ENCODE results near the gene FNIP2. TPM values are rescaled to one million over a fixed set of nuclear protein-coding genes. Genes with fewer than 3 reads are reported as not detected.

Gene FNIP2
- total RNA-seq, 1 donor from 2014 or later: 18.5 TPM

DNA sequence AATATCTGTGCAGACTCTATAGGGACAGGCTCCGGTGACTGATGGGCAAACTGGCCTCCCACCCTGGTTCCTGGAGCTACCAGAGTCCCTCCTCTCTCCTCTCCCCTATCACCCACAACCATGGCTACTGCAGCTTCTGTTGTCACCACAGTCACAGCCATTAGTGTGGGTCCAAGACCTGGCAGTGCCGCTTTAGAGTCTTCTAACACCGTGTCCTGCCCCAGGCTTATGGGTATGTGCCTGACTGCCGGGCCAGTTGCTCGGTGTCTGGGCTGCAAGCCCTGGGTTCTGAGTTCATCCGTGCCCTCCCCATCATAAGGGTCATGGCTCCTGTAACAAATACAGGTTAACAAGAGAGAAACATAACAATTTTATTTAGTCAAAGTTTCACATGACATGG lies 85.4 kb downstream of the FNIP2 start:
- peaks cover 6% of the 10 kb centered on the region for H3K4me1 ChIP-seq (ENCODE audit: insufficient read depth, low read length)
- no peaks in the 10 kb centered on the region for H4K20me1 ChIP-seq (ENCODE audit: insufficient read depth, low read length)
- Mint-ChIP-seq H3K4me1 (ENCODE audit: low read depth, unreplicated experiment) (peaks cover 7% of the 10 kb centered on the region), H3K27me3 (ENCODE audit: low read depth, unreplicated experiment) (no peaks in the 10 kb centered on the region), H3K27ac (ENCODE audit: unreplicated experiment) (no peak overlapping the region), H3K36me3 (ENCODE audit: low read depth, unreplicated experiment) (peaks cover 3% of the 10 kb centered on the region), H3K9me3 (ENCODE audit: unreplicated experiment) (no peaks in the 10 kb centered on the region), H3K4me3 (ENCODE audit: unreplicated experiment) (no peak overlapping the region)
- TF ChIP-seq CTCF (IDR thresholded peaks at IDR 0.05; ENCODE audit: insufficient read depth, low read depth, low read length) (no peak), EZH2 (IDR thresholded peaks at IDR 0.05; ENCODE audit: insufficient read depth, low read length) (no peak)
- FAIRE-seq (no peak), DNase-seq (ENCODE audit: low read depth) (no peak)
- no peaks in the 10 kb centered on the region for H3K27me3 ChIP-seq (ENCODE audit: insufficient read depth, low read length)
- no peak overlapping the region for H3K9ac ChIP-seq (ENCODE audit: low read length)
- H3K79me2 ChIP-seq (ENCODE audit: insufficient read depth, low read length): no peaks in the 10 kb centered on the region
- no peaks in the 10 kb centered on the region for H3K36me3 ChIP-seq (ENCODE audit: insufficient read depth, low read length)
- no peak overlapping the region for H2AFZ ChIP-seq (ENCODE audit: low read depth, low read length)
- no peak overlapping the region for H3K4me3 ChIP-seq (ENCODE audit: insufficient read depth, low read depth, low read length)
- H3K27ac ChIP-seq (ENCODE audit: low read depth, low read length): no peak overlapping the region
- H3K4me2 ChIP-seq (ENCODE audit: low read length): no peak overlapping the region
- no peaks in the 10 kb centered on the region for H3K9me3 ChIP-seq (ENCODE audit: insufficient read depth, low read depth, low read length)

DNA sequence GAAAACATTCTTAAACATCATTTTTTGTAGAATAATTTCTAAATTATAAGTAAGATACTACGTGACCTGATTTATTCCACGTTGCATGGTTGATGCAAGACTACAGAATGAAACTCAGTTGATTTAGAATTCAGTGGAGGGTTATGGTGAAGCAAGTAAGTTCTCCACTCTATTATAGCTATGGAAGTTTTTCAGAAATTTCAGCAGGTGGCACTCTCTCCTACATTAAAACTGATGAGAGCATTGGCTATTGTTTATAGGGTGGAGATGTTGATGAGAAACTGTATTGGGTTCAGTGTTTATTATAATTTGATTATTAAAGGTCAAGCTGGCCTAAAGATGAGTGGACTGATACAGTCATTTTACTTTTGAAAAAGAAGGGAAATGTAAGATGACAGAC lies 88.0 kb downstream of the FNIP2 start:
- Mint-ChIP-seq H3K4me3 (ENCODE audit: unreplicated experiment) (no peak overlapping the region), H3K27me3 (ENCODE audit: low read depth, unreplicated experiment) (no peaks in the 10 kb centered on the region), H3K4me1 (ENCODE audit: low read depth, unreplicated experiment) (peaks cover 9% of the 10 kb centered on the region), H3K9me3 (ENCODE audit: unreplicated experiment) (peaks cover 3% of the 10 kb centered on the region), H3K27ac (ENCODE audit: unreplicated experiment) (no peak overlapping the region), H3K36me3 (ENCODE audit: low read depth, unreplicated experiment) (peaks cover 16% of the 10 kb centered on the region)
- Histone ChIP-seq H3K9me3 (ENCODE audit: insufficient read depth, low read depth, low read length) (no peaks in the 10 kb centered on the region), H3K4me2 (ENCODE audit: low read length) (no peak overlapping the region), H3K9ac (ENCODE audit: low read length) (peak overlapping the region; percentile 7), H3K79me2 (ENCODE audit: insufficient read depth, low read length) (no peaks in the 10 kb centered on the region), H4K20me1 (ENCODE audit: insufficient read depth, low read length) (no peaks in the 10 kb centered on the region), H2AFZ (ENCODE audit: low read depth, low read length) (no peak overlapping the region), H3K36me3 (ENCODE audit: insufficient read depth, low read length) (peaks cover 5% of the 10 kb centered on the region), H3K27me3 (ENCODE audit: insufficient read depth, low read length) (no peaks in the 10 kb centered on the region), H3K27ac (ENCODE audit: low read depth, low read length) (no peak overlapping the region), H3K4me3 (ENCODE audit: insufficient read depth, low read depth, low read length) (no peak overlapping the region), H3K4me1 (ENCODE audit: insufficient read depth, low read length) (peaks cover 6% of the 10 kb centered on the region)
- TF ChIP-seq EZH2 (IDR thresholded peaks at IDR 0.05; ENCODE audit: insufficient read depth, low read length): no peak
- TF ChIP-seq CTCF (IDR thresholded peaks at IDR 0.05; ENCODE audit: insufficient read depth, low read depth, low read length): peak; percentile 65
- FAIRE-seq (peak; percentile 66), DNase-seq (ENCODE audit: low read depth) (peak; percentile 38)

- Histone ChIP-seq H2AFZ (ENCODE audit: low read depth, low read length) (no peak overlapping the region), H3K79me2 (ENCODE audit: insufficient read depth, low read length) (no peaks in the 10 kb centered on the region), H3K27ac (ENCODE audit: low read depth, low read length) (no peak overlapping the region), H3K4me2 (ENCODE audit: low read length) (no peak overlapping the region), H3K4me3 (ENCODE audit: insufficient read depth, low read depth, low read length) (no peak overlapping the region), H3K27me3 (ENCODE audit: insufficient read depth, low read length) (no peaks in the 10 kb centered on the region), H3K9ac (ENCODE audit: low read length) (no peak overlapping the region), H4K20me1 (ENCODE audit: insufficient read depth, low read length) (no peaks in the 10 kb centered on the region), H3K9me3 (ENCODE audit: insufficient read depth, low read depth, low read length) (no peaks in the 10 kb centered on the region), H3K4me1 (ENCODE audit: insufficient read depth, low read length) (peaks cover 6% of the 10 kb centered on the region), H3K36me3 (ENCODE audit: insufficient read depth, low read length) (peaks cover 5% of the 10 kb centered on the region)
- peaks cover 20% of the 10 kb centered on the region for H3K36me3 Mint-ChIP-seq (ENCODE audit: low read depth, unreplicated experiment)
- DNase-seq (ENCODE audit: low read depth) (no peak), FAIRE-seq (no peak)
- H3K27me3 Mint-ChIP-seq (ENCODE audit: low read depth, unreplicated experiment): no peaks in the 10 kb centered on the region
- TF ChIP-seq EZH2 (IDR thresholded peaks at IDR 0.05; ENCODE audit: insufficient read depth, low read length): no peak
- no peak for TF ChIP-seq CTCF (IDR thresholded peaks at IDR 0.05; ENCODE audit: insufficient read depth, low read depth, low read length)
- H3K4me3 Mint-ChIP-seq (ENCODE audit: unreplicated experiment): no peak overlapping the region
- peaks cover 9% of the 10 kb centered on the region for H3K4me1 Mint-ChIP-seq (ENCODE audit: low read depth, unreplicated experiment)
- no peak overlapping the region for H3K27ac Mint-ChIP-seq (ENCODE audit: unreplicated experiment)
- peaks cover 3% of the 10 kb centered on the region for H3K9me3 Mint-ChIP-seq (ENCODE audit: unreplicated experiment)
These were observed 89.1 kb downstream of the FNIP2 start for GRCh38 chr4:158857951-158858350.
